Heart left ventricle (tissue), 13 donors: ENCODE measurements around the gene MYO10.

Experiments used
- CTCF ChIP-seq, 12 donors: fragments of 200-600 bp; sonication (generic) in 4 of 12; IDR thresholded peaks; one replicate each; pipeline versions ENCODE4 v1.5.0 to v1.8.0; 2018 to 2022; ENCODE audit warnings: antibody characterized with exemption in 12 of 12, mild to moderate bottlenecking in 5 of 12
- POLR2A ChIP-seq, 2 donors: fragments of 450-650 bp; IDR thresholded peaks; one replicate each; pipeline ENCODE4 v1.6.1; 2017; ENCODE audit warnings: antibody characterized with exemption in 2 of 2, mild to moderate bottlenecking in 2 of 2, moderate library complexity in 2 of 2
- donor health status: ischemic (EF 13 %, LVEDD 7.1; RV severe dilation, severe dysfunction).
- donor health status: DM: no; HTN: yes; CAD: no.
- donor health status: DM: no; HTN: no; CAD: no.
- donor health status: ischemic (EF 25% LVEDD 6.9; RV normal size, moderate dysfunction).
- donor health status: ischemic (EF 25% LVEDD 5.7; RV mildly dilated, moderate dysfunction).
- donor health status: ischemic (EF 35%, LVEDD 5.7; RV mildly dilated, moderate dysfunction).
- donor health status: nonischemic (EF 11% LVEDD 7.7; RV severe dilation, severe dysfunction).
- donor health status: DM: yes; HTN: yes; CAD: no.
- donor health status: PGD.
- donor health status: ischemic (EF 29% LVEDD 5.4; RV normal size, mild dysfunction).
- donor health status: nonischemic (EF 23%, LVEDD 6.1; RV moderate dilation, normal function).

GRCh38 chr5:16849775-16850174 lies 86.3 kb downstream of the MYO10 start:
- TF ChIP-seq CTCF (IDR thresholded peaks at IDR 0.05) = no peak
- TF ChIP-seq POLR2A (IDR thresholded peaks at IDR 0.05) = no peak
